Measurements from ENCODE around the gene TRMT2A. TPM values are rescaled to one million over a fixed set of nuclear protein-coding genes. Genes with fewer than 3 reads are reported as not detected.

The TRMT2A gene
- total RNA-seq, 1 donor from 2014 or later = 21.9 TPM

DNA sequence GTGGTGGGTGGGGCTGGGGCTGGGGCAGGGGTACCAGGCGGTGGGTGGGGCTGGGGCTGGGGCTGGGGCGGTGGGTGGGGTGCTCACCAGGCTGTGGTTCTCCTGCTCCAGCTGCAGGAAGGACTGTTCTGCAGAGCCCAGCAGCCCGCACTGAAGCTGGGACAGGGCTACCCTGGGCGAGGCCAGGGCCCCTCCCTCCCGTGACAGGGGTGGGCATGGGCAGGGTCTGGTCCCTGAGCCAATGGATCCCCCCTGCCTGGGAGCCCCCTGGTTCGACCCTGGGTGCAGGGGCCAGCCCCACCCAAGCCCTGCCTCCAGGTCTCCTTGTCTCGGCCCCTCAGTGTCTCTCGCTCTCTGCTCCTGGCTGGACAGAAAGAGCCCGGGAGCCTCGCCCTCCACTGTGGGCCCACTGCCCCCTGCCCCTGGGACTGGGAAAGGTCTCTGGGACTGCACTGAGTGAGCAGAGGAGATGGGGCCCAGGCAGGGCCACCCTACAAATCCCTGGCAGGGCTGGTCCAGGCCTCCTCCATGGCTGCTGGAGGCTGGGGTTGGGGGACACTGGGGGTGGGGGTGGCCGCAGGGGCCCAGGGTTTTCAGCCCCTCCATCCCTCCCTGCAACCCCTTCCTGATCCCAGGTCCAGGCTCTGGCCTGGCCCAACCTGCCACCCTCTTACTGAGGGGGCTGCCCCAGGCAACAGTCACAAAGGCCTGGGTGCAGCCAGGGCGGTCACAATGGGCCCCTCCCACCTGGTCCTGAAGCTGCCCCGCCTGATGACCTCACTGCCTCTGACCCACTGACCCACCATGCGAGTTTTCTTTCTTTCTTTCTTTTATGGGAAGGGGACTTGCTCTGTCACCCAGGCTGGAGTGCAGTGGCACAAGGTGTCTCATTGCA lies 33.6 kb upstream of the TRMT2A start, which contains the start of gene CCDC188:
TSS of gene CCDC188 (minus strand) at position 675 of the 895 bp plus-strand sequence. CDS start at position 606, 69 bp downstream.
- intact Hi-C loops (cut with DNase I) = no loop called here
- no peak for DNase-seq

DNA sequence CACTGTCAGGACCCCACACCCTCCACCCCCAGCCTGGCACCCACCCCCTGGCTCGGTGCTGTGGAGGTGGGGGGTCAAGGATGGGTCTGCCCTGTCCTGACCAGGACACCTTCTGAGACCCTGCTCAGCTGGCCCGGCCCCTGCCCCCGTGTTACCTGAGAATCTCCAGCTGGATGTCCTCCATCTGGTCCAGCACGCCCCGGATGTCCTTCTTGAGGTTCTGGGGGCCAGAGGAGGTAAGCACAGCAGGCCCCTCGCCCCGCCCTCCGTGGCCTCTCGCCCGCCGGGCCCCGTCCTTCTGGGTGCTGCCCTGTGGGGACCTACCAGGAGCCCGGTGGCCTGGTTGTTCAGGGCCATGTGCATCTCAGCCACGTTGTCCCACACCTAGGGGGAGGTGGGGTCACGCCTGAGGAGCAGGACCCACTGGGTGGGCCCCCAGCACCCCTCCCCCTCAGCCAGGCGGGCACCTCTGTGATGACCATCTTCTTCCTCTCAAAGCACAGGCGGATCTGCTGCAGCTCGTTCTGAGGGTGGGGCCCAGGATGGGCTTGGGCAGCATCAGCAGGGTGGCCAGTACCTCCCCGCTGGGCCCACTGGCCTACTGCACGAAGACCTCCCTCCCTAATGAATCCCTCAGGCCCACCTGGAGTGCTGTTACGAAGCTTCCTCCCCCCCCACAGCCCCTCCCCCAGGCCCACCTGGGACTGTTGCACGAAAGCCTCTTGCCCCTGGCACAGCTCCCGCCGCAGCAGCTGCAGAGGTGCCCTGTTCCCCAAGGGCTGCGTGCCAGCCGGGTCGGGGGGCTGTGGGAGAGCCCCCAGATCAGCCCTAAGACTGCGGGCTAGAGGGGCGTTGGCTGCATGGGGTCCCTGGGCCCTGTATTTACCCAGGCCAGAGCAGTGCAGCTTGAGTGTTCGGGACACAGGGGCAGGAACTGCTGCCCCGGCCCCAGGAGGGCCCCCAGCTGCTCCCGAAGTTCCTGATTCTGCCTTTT lies 32.5 kb upstream of the TRMT2A start:
- intact Hi-C loops (cut with DNase I) = no loop called here
- DNase-seq = no peak
- ATAC-seq (ENCODE audit: poor library complexity) = no peak

More for the DNA sequence above, 33.6 kb upstream of the TRMT2A start, which contains the start of gene CCDC188:
- no peak for ATAC-seq (ENCODE audit: poor library complexity)

DNA sequence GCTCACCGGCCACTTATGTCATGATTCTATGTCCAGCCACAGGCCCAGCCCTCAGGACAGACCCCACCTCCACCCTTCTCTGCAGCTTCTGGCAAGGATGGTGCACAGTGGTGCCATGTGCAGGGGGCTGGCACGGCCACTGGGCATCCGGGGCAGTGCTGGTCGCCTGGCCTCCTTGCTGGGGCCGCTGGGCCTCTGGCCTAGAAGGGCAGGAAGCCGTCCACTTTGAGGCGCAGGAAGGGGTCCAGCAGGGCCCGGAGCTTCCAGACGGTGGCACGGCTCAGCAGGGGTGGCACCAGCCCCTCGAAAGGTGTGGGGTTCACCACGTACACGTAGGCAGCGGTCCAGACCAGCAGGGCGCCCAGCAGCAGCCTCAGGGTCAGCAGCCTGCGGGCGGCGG lies 31.4 kb upstream of the TRMT2A start:
- intact Hi-C loops (cut with DNase I) = no loop called here
- no peak for ATAC-seq (ENCODE audit: poor library complexity)
- DNase-seq = no peak

DNA sequence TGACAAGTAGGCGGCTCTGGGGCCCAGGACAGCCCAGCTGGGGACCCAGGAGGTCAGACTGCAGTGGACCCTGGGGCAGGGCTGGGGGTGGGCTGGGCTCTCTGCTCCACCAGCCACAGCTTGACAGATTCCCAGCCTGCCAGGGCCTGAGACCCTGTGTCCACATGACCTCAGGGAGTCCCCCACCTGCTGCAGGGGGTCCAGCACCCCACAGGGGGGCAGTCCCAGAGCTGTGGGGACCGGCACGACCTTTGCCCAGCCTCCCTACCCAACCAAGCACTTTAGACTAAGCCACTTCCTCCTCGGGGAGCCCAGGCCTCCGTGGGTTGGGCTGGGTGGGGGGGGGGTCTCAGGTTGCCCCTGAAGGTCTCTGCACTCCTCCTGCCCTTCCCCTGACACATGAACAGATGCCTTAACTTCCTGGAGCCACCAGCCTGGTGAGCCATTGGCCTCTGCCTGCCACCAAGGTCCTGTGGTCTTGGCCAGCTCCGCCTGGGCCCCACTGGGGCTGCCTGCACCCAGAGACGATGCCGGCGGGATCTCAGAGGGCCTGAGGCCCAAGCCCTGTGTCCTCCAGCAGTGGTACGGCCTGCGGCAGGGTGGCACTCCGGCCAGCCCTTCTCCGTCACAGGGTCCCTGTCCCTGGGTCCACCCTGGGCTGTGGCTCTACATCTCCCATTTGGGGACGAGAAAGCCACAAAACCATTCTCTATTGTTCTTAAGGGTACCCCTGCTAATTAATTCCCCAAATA lies 30.4 kb upstream of the TRMT2A start:
- intact Hi-C loops (cut with DNase I) = no loop called here
- no peak for DNase-seq
- no peak for ATAC-seq (ENCODE audit: poor library complexity)

DNA sequence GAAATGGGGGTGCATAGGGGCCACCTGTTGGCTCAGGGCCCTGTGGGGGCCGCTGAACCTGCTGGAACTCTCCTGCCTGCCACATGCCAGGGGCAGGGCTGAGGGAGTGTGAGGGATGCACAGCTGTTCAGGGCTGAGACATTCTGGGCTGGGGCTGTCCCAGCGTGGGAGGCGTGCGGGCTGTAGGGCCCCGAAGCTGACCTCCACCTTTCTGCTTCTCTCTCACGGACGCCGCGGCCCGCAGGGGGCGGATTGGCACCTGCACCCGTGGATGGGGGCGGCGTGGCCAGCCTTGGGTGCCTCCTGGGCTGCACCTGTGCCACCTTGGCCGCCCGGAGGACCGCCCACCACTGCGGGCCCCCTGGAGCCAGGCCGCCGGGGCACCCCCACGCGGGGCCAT lies 29.8 kb upstream of the TRMT2A start:
- DNase-seq (no peak), ATAC-seq (ENCODE audit: poor library complexity) (no peak)
- intact Hi-C loops (cut with DNase I) = no loop called here

DNA sequence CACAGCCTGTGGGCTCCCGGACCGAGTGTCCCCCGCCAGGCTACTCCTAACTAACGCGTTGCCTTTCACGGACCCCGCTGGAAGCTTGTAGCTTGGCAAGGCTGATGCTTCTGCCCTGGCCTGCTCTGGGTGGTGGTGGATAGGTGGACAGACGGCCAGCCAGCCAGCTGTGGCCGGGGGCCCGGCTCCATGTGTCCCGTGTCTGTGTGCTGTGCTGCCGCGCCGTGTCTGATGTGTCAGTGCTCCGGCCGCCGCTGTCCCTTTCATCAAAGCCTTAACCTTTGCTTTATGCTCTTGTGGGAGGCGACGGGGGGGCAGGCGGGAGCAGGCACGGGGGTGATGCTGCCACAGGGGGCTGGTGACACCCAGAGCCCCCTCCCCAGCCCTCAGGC lies 28.8 kb upstream of the TRMT2A start:
- DNase-seq (no peak), ATAC-seq (ENCODE audit: poor library complexity) (no peak)
- intact Hi-C loops (cut with DNase I) = no loop called here

DNA sequence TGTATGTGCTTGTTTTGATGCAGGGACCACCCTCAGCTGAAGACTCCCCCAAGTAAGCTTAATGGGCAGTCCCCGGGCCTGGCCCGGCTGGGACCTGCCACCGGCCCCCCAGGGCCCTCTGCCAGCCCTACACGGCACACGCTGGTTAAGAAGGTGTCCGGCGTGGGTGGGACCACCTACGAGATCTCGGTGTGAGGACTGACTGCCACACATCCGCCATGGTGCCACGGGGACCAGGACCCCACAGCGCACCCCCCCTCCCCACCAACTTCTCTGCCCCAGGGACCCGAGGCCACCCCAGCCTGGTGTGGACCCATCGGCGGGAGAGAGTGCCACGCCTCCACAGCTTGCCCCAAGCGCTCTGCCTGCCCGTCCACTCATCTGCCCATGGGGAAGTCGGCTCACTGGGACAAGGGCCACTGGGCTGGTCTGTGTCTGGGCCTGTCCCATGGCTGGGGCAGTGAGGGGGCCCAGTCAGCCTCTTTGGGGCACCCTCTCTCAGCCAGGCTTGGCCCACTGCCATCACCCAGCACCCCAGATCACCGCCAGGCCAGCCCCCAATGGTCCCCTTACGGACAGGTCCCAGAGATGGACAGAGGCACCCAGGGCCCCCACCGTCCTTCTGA lies 28.3 kb upstream of the TRMT2A start:
- no peak for DNase-seq
- ATAC-seq (ENCODE audit: poor library complexity) = no peak

DNA sequence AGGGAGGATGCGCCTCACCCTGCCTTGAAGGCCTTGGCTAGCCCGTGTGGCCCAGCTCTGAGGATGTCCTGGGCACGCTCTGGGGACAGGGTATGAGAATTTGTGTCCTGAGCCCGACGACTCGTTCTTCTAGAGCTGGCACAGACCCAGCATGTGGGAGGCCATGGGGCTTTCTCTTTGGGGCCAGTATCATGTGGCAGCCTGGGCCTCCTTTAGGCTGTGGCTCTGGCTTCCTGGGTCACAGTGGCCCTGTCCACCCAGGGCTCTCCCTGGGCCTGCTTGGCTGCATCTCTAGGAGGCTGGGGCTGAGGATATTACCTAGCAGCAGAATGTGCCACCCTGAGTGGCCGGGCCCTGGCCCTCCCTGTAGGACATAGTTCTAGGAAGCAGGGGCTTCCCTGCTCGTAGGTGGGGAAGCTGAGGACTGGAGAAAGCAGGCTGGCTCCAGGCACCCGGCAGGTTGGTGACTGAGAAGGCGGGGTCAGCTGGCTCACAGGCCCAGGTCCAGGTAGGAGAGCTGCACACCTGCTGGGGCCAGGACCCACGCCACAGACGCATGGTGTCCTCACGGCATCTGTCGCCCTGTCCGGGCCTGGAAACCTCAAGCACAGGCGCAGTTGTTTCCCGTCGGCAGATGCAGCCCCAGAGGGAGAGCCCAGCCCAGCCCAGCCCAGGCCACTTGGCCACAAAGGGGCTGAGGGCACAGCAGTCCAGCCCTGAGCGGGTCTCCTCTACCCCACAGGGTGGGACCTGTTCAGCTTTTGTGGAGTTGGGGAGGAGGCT lies 27.0 kb upstream of the TRMT2A start:
- ATAC-seq (ENCODE audit: poor library complexity) (no peak), DNase-seq (no peak)
- intact Hi-C loops (cut with DNase I) = no loop called here

More for the DNA sequence above, 28.3 kb upstream of the TRMT2A start:
- intact Hi-C loops (cut with DNase I) = no loop called here

DNA sequence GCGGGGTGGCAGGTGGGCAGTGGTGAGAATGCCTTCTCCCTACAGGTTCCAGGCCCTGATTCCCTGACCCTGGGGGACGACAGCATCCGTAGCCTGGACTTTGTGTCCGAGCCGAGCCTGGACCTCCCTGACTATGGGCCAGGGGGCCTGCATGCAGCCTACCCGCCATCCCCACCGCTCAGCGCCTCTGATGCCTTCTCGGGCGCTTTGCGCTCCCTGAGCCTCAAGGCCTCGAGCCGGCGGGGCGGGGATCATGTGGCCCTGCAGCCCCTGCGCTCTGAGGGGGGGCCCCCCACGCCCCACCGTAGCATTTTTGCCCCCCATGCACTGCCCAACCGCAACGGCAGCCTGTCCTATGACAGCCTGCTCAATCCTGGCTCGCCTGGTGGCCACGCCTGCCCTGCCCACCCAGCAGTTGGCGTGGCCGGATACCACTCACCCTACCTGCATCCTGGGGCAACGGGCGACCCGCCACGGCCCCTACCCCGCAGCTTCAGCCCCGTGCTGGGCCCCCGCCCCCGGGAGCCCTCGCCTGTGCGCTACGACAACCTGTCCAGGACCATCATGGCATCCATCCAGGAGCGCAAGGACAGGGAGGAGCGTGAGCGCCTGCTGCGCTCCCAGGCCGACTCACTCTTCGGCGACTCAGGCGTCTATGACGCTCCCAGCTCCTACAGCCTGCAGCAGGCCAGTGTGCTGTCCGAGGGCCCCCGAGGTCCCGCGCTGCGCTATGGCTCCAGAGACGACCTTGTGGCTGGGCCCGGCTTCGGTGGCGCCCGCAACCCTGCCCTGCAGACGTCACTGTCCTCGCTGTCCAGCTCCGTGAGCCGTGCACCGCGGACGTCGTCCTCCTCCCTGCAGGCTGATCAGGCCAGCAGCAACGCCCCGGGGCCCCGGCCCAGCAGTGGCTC lies 25.9 kb upstream of the TRMT2A start:
- ATAC-seq (ENCODE audit: poor library complexity) (no peak), DNase-seq (no peak)
- intact Hi-C loops (cut with DNase I) = no loop called here

DNA sequence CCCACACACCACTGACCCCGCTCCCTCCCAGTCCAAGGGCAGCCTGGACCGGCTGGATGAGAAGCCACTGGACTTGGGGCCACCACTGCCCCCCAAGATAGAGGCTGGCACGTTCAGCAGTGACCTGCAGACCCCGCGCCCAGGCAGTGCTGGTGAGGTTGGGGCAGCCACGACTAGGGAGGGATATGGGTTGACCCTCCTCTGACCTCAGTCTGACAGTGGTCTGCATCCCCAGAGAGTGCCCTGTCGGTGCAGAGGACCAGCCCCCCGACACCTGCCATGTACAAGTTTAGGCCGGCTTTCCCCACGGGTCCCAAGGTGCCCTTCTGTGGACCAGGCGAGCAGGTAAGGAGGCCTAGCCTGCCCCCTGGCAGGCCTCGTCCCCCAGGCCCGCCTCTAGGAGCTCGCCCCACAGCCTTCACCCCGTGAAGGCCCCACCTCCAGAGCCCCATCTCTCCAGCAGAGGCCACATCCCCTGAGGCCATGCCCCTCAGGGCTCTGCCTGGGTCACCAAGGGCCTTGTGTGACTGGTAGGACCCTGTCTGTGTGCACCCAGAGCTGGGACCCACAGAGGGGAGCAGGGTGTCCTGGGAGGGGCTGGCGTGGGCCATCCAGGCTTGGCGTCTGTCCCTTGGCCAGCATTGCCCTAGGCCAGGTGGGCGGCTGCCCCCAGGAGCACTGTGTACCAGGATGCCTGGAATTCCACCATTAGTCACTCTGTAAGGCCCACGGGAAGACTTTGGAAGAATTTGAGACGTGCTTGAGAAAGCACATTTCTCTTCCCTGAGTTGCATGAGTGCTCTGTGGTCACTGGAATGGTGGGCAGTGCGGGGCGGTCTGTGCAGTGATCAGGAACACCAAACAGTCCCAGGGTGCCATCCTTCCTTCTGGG lies 24.4 kb upstream of the TRMT2A start:
- DNase-seq (no peak), ATAC-seq (ENCODE audit: poor library complexity) (no peak)
- intact Hi-C loops (cut with DNase I) = no loop called here

DNA sequence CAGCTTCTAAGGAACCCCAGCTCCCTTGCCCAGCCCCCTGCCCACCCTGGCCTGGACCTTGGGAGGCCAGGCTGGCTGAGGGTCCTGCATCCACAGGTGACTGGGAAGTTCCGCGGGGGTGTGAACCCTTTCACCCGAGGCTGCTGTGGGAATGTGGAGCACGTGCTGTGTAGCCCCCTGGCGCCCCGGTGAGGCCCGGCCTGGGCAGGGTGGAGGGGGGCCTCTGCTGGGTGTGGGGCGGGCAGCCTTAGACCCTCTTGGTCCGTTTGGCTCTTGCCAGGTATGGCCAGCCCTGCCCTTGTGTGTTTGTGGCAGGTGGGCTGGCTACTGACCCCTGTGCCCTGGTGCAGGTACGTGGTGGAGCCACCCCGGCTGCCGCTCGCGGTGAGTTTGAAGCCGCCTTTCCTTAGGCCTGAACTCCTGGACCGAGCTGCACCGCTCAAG lies 23.5 kb upstream of the TRMT2A start:
- intact Hi-C loops (cut with DNase I) = no loop called here
- no peak for ATAC-seq (ENCODE audit: poor library complexity)

DNA sequence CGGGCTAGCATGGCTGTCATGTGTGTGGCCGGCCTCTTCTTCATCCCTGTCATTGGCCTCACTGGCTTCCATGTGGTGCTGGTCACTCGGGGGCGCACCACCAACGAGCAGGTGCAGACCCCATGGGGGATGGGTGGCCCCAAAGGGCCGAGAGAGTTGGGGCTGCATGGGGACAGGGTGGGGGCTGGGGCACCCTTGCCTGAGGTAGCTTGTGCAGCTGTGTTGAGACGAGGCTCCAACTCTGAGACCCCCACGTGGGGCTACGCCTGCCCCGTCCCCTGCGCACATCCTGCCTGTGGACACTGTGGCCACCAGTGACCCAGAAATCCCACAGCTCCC lies 23.1 kb upstream of the TRMT2A start:
- DNase-seq (no peak), ATAC-seq (ENCODE audit: poor library complexity) (no peak)
- intact Hi-C loops (cut with DNase I) = no loop called here

More for the DNA sequence above, 23.5 kb upstream of the TRMT2A start:
- no peak for DNase-seq

DNA sequence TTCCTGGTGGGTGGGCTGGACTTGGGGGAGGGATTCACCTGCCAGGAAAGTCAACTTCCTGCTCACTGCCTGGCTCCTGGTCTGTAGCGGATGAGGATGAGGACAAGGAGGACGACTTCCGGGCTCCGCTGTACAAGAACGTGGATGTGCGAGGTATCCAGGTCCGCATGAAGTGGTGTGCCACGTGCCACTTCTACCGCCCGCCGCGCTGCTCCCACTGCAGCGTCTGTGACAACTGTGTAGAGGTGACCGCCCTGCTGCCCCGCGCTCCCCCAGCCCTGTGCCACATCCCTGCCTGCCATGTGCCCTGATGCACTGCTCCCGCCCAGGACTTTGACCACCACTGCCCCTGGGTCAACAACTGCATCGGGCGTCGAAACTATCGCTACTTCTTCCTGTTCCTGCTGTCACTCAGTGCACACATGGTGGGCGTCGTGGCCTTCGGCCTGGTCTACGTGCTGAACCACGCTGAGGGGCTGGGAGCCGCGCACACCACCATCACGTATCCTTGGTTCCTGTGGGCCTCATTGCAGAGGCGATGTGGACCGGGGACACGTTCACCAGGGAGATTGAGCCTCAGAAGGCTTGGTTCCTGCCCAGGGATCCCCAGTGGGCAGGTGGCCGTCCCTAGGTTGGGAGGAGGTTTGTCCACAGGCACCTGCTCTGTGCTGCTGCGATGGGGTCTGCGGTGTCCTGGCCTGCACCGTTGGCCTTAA lies 22.5 kb upstream of the TRMT2A start:
- ATAC-seq (ENCODE audit: poor library complexity) (no peak), DNase-seq (no peak)
- intact Hi-C loops (cut with DNase I) = no loop called here

DNA sequence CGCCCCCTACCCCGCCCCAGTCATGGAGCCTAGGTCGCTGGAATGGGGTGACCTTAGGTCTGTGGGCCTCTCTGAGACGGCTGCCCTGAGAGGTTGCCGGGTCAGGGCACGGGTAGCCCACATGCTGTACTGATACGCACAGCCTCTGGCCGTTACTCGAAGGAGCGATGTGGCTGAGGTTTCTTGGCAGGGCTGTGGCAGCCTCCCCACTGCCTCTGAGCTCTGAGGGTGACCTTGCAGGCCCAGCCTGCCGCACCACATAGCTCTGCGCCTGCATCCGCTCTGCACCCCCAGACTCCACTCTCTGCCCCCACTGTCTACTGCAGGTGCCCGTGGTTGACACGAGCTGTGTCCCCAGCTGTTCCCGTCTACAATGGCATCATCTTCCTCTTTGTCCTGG lies 21.8 kb upstream of the TRMT2A start:
- intact Hi-C loops (cut with DNase I) = no loop called here
- ATAC-seq (ENCODE audit: poor library complexity) (peak; percentile 12), DNase-seq (no peak)

DNA sequence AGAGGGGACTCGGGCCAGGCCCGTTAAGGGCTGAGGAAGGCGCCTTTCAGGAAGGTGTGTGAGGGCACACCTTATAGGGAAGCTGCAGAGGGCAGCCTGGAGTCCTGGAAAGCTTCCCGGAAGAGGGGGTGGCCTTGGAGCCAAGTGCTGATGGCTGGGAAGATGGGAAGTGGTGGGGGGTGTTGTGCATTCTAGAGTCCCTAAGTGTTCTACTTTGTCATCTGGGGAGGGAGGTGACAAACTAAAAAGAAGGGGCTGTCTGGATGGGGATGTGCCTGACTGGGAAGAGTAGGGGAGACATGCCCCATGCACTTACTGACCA lies 21.4 kb upstream of the TRMT2A start:
- intact Hi-C loops (cut with DNase I) = no loop called here
- no peak for DNase-seq
- ATAC-seq (ENCODE audit: poor library complexity) = peak; percentile 51

Data from Right ventricle myocardium superior (tissue), 1 donor.